PFSK-1 (cell line): ENCODE measurements around the gene RAP1GDS1. TPM values are rescaled to one million over a fixed set of nuclear protein-coding genes. Genes with fewer than 3 reads are reported as not detected.

ENCODE experiments used
- FOXP2 ChIP-seq: optimal IDR thresholded peaks from 2 replicates; pipeline ENCODE3; 2011; ENCODE audit warnings: borderline replicate concordance, control low read depth, inconsistent platforms; ENCODE audit not compliant: insufficient read depth; ENCODE audit errors: extremely low read length, extremely low read depth
- POLR2AphosphoS5 ChIP-seq: IDR thresholded peaks from 2 replicates; pipeline ENCODE4 v1.6.1; 2012; ENCODE audit warnings: low read depth, mild to moderate bottlenecking, control low read depth, low read length, moderate library complexity
- SIN3A ChIP-seq: IDR thresholded peaks from 2 replicates; pipeline ENCODE4 v1.6.1; 2012; ENCODE audit warnings: mild to moderate bottlenecking, low read length, moderate library complexity, borderline replicate concordance; ENCODE audit not compliant: insufficient read depth
- TAF1 ChIP-seq: IDR thresholded peaks from 2 replicates; pipeline ENCODE4 v1.6.1; 2012; ENCODE audit warnings: low read length, control low read depth, borderline replicate concordance; ENCODE audit not compliant: insufficient read depth
- polyA plus RNA-seq: library from polyadenylated mRNA; unstranded; fragments of >200 nt; gene quantifications from one replicate; pipeline ENCODE4 v1.2.1, GENCODE V29; 2012; ENCODE audit warnings: low read depth, missing spikeins; ENCODE audit not compliant: insufficient read length
- TF ChIP-seq, protein P1 (sequence below), 2 experiments: IDR thresholded peaks; 2 replicates each; pipeline versions ENCODE4 v1.6.1 to v1.8.0; 2011 to 2012; ENCODE audit warnings: low read depth in 2 of 2, low read length in 2 of 2, control low read depth in 1 of 2, inconsistent platforms in 1 of 2, mild to moderate bottlenecking in 1 of 2, moderate library complexity in 1 of 2; ENCODE audit not compliant: insufficient read depth in 1 of 2

Gene RAP1GDS1
- 20.1 TPM for polyA plus RNA-seq

DNA sequence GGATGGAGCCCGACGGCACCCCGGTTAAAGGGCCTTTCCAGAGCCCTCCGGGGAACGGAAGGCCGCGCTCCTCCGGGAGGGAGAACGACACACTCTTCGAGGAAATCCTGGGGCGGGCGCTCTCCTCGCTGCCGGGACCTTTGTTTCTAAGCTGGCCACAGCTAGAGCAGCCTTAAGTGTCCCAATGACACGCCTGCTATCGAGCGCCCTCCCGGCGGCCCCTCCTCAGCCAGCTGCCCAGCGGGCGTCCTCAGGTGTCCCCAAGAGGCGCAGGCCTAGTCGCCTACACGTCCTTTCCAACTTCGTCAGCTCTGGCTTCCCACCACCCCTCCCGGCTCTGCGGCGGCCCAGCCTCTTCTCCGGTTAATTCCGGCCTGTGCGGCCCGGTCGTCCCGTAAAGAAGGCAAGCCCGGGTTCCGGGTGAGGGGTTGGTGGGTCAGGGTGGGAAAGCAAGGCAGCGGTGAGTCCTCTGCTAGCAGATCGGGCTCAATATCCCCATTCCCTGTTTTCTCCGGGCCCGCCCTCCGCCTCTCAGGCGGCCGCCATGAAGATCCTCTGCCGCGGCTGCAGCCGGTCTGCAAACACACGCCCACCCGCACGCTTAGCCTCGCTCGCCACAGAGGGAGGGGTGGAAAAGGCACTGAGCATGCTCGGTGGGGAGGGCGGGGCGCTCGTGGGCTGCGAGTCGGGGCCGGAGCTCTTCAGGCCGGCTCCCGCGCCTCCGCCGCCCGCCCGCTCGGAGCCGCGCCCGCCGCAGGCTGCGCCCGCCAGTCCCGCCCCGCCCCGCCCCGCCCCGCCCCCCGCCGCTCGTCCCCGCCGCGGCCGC, at the start of gene RAP1GDS1:
RAP1GDS1 (plus strand) TSS at position 806 of the 826 bp plus-strand sequence. CDS start 182 bp downstream, outside the sequence.
- TF ChIP-seq FOXP2: no peak
- TF ChIP-seq SIN3A: peak; percentile 57; the same call in 1 of the 2 replicates
- TF ChIP-seq POLR2AphosphoS5: peak; percentile 95
- TF ChIP-seq, protein P1, sequence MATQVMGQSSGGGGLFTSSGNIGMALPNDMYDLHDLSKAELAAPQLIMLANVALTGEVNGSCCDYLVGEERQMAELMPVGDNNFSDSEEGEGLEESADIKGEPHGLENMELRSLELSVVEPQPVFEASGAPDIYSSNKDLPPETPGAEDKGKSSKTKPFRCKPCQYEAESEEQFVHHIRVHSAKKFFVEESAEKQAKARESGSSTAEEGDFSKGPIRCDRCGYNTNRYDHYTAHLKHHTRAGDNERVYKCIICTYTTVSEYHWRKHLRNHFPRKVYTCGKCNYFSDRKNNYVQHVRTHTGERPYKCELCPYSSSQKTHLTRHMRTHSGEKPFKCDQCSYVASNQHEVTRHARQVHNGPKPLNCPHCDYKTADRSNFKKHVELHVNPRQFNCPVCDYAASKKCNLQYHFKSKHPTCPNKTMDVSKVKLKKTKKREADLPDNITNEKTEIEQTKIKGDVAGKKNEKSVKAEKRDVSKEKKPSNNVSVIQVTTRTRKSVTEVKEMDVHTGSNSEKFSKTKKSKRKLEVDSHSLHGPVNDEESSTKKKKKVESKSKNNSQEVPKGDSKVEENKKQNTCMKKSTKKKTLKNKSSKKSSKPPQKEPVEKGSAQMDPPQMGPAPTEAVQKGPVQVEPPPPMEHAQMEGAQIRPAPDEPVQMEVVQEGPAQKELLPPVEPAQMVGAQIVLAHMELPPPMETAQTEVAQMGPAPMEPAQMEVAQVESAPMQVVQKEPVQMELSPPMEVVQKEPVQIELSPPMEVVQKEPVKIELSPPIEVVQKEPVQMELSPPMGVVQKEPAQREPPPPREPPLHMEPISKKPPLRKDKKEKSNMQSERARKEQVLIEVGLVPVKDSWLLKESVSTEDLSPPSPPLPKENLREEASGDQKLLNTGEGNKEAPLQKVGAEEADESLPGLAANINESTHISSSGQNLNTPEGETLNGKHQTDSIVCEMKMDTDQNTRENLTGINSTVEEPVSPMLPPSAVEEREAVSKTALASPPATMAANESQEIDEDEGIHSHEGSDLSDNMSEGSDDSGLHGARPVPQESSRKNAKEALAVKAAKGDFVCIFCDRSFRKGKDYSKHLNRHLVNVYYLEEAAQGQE (IDR thresholded peaks at IDR 0.05; ENCODE audit: insufficient read depth in 1 of 2, low read depth in 2 of 2, low read length in 2 of 2): no peak
- TF ChIP-seq TAF1: peak; percentile 76; the same call in 1 of the 2 replicates

GRCh38 chr4:98222306-98222705, 38.9 kb upstream of the RAP1GDS1 start:
- no peak for TF ChIP-seq TAF1
- no peak for TF ChIP-seq POLR2AphosphoS5
- no peak for TF ChIP-seq SIN3A
- TF ChIP-seq FOXP2: no peak
- TF ChIP-seq, protein P1 (IDR thresholded peaks at IDR 0.05; ENCODE audit: insufficient read depth in 1 of 2, low read depth in 2 of 2, low read length in 2 of 2): no peak

DNA sequence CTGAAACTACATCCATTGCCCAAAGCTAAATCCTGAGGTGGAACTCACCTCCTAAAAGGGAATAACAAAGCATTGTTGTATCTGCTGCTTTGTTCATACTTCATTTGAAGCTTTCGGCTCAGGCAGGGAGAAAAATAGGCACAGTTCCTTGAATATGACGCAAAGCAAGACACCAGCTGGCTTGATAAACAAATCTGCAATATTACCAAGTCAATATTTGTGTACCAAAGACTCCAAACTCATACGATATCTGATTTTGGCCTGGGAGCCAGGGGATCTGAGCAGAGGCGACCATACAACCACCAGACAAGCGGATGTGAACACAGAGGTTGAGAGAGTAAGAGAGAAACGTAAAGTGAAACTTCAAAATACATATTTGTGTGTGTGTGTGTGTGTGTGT, 34.8 kb upstream of the RAP1GDS1 start:
- TF ChIP-seq, protein P1 (IDR thresholded peaks at IDR 0.05; ENCODE audit: insufficient read depth in 1 of 2, low read depth in 2 of 2, low read length in 2 of 2): no peak
- TF ChIP-seq FOXP2 (no peak), SIN3A (no peak), TAF1 (no peak), POLR2AphosphoS5 (no peak)

- no peak for TF ChIP-seq SIN3A
Measured at GRCh38 chr4:98230961-98231360, 30.2 kb upstream of the RAP1GDS1 start.

- no peak for TF ChIP-seq FOXP2
- no peak for TF ChIP-seq TAF1
- TF ChIP-seq, protein P1 (IDR thresholded peaks at IDR 0.05; ENCODE audit: insufficient read depth in 1 of 2, low read depth in 2 of 2, low read length in 2 of 2): no peak
- no peak for TF ChIP-seq POLR2AphosphoS5
- no peak for TF ChIP-seq SIN3A
Measured at GRCh38 chr4:98232202-98232601, 29.0 kb upstream of the RAP1GDS1 start.
